HepG2 (cell line): ENCODE data around the gene ST6GALNAC2. TPM values are rescaled to one million over a fixed set of nuclear protein-coding genes. Genes with fewer than 3 reads are reported as not detected.

Experiments used
- BCL6 ChIP-seq: IDR thresholded peaks from 2 replicates; pipeline ENCODE4 v1.6.1; 2016; ENCODE audit warnings: missing genetic modification reagents, missing compliant biosample characterization
- FOXP1 ChIP-seq, 2 experiments: fragments of 450-650 bp in 1 of 2; IDR thresholded peaks; 2 replicates each; pipeline ENCODE4 v1.6.1; 2017 to 2018; ENCODE audit warnings: antibody characterized with exemption in 1 of 2
- GABPA ChIP-seq, 2 experiments: IDR thresholded peaks; 2 replicates each; pipeline ENCODE4 v1.6.1; 2011 to 2016; ENCODE audit warnings: low read depth in 2 of 2, low read length in 1 of 2, missing biosample characterization in 1 of 2, missing genetic modification characterization in 1 of 2
- GATAD1 ChIP-seq: IDR thresholded peaks from 2 replicates; pipeline ENCODE4 v1.6.1; 2016; ENCODE audit warnings: missing genetic modification reagents, missing compliant biosample characterization
- HMG20A ChIP-seq: IDR thresholded peaks from 2 replicates; pipeline ENCODE4 v1.6.1; 2016; ENCODE audit warnings: borderline replicate concordance
- HOXD1 ChIP-seq: sonication (generic); formaldehyde crosslinking; IDR thresholded peaks from 2 replicates; pipeline ENCODE4 v1.5.0; 2020; ENCODE audit warnings: missing genetic modification reagents
- KDM4B ChIP-seq: sonication (generic); formaldehyde crosslinking; IDR thresholded peaks from 2 replicates; pipeline ENCODE4 v1.4.0; 2020; ENCODE audit warnings: missing genetic modification reagents
- MAX ChIP-seq: IDR thresholded peaks from 2 replicates; pipeline ENCODE4 v1.6.1; 2012; ENCODE audit warnings: inconsistent platforms
- POLR2AphosphoS2 ChIP-seq: IDR thresholded peaks from 2 replicates; pipeline ENCODE4 v1.6.1; 2011; ENCODE audit warnings: low read depth, low read length, improper control_type of control experiment
- SNAPC2 ChIP-seq: sonication (generic); formaldehyde crosslinking; IDR thresholded peaks from 2 replicates; pipeline ENCODE4 v1.8.1; 2022; ENCODE audit warnings: mild to moderate bottlenecking, missing genetic modification reagents
- ZKSCAN5 ChIP-seq: sonication (generic); formaldehyde crosslinking; IDR thresholded peaks from 2 replicates; pipeline ENCODE4 v1.5.1; 2020; ENCODE audit warnings: mild to moderate bottlenecking, missing genetic modification reagents
- ZNF615 ChIP-seq: sonication (generic); formaldehyde crosslinking; IDR thresholded peaks from 2 replicates; pipeline ENCODE4 v1.5.0; 2020; ENCODE audit warnings: mild to moderate bottlenecking, missing genetic modification reagents, borderline replicate concordance
- polyA plus RNA-seq, 8 experiments: library from polyadenylated mRNA; depleted of rRNA in 3 of 8; stranded (reverse) in 7 of 8; unstranded in 1 of 8; fragments of >200 nt; fragmentation: Illumina TruSeq in 4 of 8; extraction: Trizol in 4 of 8; gene quantifications; 2 replicates each; pipeline versions ENCODE4 v1.2.1 to v1.2.3, GENCODE V29; 2011 to 2016; ENCODE audit warnings: low read depth in 4 of 8, missing spikeins in 1 of 8, mixed read lengths in 1 of 8; ENCODE audit not compliant: insufficient read depth in 1 of 8
- total RNA-seq, 5 experiments: library from RNA; depleted of rRNA; stranded (reverse); fragments of >200 nt; fragmentation: Illumina TruSeq; extraction: Trizol; gene quantifications; 2 replicates each; pipeline ENCODE4 v1.2.3, GENCODE V29; 2016; ENCODE audit warnings: low read depth in 1 of 5
- TF ChIP-seq, protein P1 (sequence below): sonication (generic); formaldehyde crosslinking; IDR thresholded peaks from 2 replicates; pipeline ENCODE4 v1.5.0; 2020; ENCODE audit warnings: missing genetic modification reagents
- TF ChIP-seq, protein P2 (sequence below): sonication (generic); formaldehyde crosslinking; IDR thresholded peaks from 2 replicates; pipeline ENCODE4 v1.5.0; 2020; ENCODE audit warnings: mild to moderate bottlenecking, missing genetic modification reagents, borderline replicate concordance
- TF ChIP-seq, protein P3 (sequence below): sonication (generic); formaldehyde crosslinking; IDR thresholded peaks from 2 replicates; pipeline ENCODE4 v1.9.0; 2021; ENCODE audit warnings: missing genetic modification reagents, borderline replicate concordance

The ST6GALNAC2 gene
- total and polyA plus RNA-seq, 2 of the 13 experiments (the other 11 are each of a cell fraction or from before 2014, with no cell fraction given): 0.12 to 0.49 TPM

GRCh38 chr17:76569607-76570279, 15.9 kb downstream of the ST6GALNAC2 start (continued):
- TF ChIP-seq, protein P1, sequence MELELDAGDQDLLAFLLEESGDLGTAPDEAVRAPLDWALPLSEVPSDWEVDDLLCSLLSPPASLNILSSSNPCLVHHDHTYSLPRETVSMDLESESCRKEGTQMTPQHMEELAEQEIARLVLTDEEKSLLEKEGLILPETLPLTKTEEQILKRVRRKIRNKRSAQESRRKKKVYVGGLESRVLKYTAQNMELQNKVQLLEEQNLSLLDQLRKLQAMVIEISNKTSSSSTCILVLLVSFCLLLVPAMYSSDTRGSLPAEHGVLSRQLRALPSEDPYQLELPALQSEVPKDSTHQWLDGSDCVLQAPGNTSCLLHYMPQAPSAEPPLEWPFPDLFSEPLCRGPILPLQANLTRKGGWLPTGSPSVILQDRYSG (CRISPR knock-in tag): no peak
- TF ChIP-seq HOXD1 (CRISPR knock-in tag) (no peak), GATAD1 (CRISPR knock-in tag) (no peak), MAX (peak; percentile 73), GABPA (IDR thresholded peaks at IDR 0.05; ENCODE audit: low read depth, low read length) (no peak), GABPA (CRISPR knock-in tag; IDR thresholded peaks at IDR 0.05; ENCODE audit: low read depth) (no peak), FOXP1 (IDR thresholded peaks at IDR 0.05) (no peak), FOXP1 (CRISPR knock-in tag; IDR thresholded peaks at IDR 0.05) (no peak), BCL6 (CRISPR knock-in tag) (peak; percentile 74; the same call in 1 of the 2 replicates), ZNF615 (CRISPR knock-in tag) (no peak), KDM4B (CRISPR knock-in tag) (no peak; the same call in 1 of the 2 replicates), HMG20A (peak; percentile 58; the same call in 1 of the 2 replicates), SNAPC2 (CRISPR knock-in tag) (no peak), ZKSCAN5 (CRISPR knock-in tag) (no peak), POLR2AphosphoS2 (no peak)
- TF ChIP-seq, protein P2, sequence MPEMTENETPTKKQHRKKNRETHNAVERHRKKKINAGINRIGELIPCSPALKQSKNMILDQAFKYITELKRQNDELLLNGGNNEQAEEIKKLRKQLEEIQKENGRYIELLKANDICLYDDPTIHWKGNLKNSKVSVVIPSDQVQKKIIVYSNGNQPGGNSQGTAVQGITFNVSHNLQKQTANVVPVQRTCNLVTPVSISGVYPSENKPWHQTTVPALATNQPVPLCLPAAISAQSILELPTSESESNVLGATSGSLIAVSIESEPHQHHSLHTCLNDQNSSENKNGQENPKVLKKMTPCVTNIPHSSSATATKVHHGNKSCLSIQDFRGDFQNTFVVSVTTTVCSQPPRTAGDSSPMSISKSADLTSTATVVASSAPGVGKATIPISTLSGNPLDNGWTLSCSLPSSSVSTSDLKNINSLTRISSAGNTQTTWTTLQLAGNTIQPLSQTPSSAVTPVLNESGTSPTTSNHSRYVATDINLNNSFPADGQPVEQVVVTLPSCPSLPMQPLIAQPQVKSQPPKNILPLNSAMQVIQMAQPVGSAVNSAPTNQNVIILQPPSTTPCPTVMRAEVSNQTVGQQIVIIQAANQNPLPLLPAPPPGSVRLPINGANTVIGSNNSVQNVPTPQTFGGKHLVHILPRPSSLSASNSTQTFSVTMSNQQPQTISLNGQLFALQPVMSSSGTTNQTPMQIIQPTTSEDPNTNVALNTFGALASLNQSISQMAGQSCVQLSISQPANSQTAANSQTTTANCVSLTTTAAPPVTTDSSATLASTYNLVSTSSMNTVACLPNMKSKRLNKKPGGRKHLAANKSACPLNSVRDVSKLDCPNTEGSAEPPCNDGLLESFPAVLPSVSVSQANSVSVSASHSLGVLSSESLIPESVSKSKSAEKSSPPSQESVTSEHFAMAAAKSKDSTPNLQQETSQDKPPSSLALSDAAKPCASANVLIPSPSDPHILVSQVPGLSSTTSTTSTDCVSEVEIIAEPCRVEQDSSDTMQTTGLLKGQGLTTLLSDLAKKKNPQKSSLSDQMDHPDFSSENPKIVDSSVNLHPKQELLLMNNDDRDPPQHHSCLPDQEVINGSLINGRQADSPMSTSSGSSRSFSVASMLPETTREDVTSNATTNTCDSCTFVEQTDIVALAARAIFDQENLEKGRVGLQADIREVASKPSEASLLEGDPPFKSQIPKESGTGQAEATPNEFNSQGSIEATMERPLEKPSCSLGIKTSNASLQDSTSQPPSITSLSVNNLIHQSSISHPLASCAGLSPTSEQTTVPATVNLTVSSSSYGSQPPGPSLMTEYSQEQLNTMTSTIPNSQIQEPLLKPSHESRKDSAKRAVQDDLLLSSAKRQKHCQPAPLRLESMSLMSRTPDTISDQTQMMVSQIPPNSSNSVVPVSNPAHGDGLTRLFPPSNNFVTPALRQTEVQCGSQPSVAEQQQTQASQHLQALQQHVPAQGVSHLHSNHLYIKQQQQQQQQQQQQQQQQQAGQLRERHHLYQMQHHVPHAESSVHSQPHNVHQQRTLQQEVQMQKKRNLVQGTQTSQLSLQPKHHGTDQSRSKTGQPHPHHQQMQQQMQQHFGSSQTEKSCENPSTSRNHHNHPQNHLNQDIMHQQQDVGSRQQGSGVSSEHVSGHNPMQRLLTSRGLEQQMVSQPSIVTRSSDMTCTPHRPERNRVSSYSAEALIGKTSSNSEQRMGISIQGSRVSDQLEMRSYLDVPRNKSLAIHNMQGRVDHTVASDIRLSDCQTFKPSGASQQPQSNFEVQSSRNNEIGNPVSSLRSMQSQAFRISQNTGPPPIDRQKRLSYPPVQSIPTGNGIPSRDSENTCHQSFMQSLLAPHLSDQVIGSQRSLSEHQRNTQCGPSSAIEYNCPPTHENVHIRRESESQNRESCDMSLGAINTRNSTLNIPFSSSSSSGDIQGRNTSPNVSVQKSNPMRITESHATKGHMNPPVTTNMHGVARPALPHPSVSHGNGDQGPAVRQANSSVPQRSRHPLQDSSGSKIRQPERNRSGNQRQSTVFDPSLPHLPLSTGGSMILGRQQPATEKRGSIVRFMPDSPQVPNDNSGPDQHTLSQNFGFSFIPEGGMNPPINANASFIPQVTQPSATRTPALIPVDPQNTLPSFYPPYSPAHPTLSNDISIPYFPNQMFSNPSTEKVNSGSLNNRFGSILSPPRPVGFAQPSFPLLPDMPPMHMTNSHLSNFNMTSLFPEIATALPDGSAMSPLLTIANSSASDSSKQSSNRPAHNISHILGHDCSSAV (CRISPR knock-in tag): no peak
- TF ChIP-seq, protein P3, sequence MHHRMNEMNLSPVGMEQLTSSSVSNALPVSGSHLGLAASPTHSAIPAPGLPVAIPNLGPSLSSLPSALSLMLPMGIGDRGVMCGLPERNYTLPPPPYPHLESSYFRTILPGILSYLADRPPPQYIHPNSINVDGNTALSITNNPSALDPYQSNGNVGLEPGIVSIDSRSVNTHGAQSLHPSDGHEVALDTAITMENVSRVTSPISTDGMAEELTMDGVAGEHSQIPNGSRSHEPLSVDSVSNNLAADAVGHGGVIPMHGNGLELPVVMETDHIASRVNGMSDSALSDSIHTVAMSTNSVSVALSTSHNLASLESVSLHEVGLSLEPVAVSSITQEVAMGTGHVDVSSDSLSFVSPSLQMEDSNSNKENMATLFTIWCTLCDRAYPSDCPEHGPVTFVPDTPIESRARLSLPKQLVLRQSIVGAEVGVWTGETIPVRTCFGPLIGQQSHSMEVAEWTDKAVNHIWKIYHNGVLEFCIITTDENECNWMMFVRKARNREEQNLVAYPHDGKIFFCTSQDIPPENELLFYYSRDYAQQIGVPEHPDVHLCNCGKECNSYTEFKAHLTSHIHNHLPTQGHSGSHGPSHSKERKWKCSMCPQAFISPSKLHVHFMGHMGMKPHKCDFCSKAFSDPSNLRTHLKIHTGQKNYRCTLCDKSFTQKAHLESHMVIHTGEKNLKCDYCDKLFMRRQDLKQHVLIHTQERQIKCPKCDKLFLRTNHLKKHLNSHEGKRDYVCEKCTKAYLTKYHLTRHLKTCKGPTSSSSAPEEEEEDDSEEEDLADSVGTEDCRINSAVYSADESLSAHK: no peak
